Retinal pigment epithelial cell (primary cell): ENCODE results near the gene NTF4.

Experiments used
- DNase-seq: peaks from one replicate; pipeline ENCODE4 v3.0.0-alpha.2; 2010; ENCODE audit warnings: low read depth
- H3K4me3 ChIP-seq: 2 replicates; pipeline ENCODE4 v1.5.1; 2011; ENCODE audit warnings: mild to moderate bottlenecking, low read length, control low read depth, moderate library complexity
- TF ChIP-seq, protein P1 (sequence below): conservative IDR thresholded peaks from 2 replicates; pipeline ENCODE4 v1.5.1; 2011; ENCODE audit warnings: low read depth, low read length, control low read depth, inconsistent platforms

Gene NTF4

GRCh38 chr19:49098795-49099194 lies 34.2 kb upstream of the NTF4 start:
- TF ChIP-seq, protein P1, sequence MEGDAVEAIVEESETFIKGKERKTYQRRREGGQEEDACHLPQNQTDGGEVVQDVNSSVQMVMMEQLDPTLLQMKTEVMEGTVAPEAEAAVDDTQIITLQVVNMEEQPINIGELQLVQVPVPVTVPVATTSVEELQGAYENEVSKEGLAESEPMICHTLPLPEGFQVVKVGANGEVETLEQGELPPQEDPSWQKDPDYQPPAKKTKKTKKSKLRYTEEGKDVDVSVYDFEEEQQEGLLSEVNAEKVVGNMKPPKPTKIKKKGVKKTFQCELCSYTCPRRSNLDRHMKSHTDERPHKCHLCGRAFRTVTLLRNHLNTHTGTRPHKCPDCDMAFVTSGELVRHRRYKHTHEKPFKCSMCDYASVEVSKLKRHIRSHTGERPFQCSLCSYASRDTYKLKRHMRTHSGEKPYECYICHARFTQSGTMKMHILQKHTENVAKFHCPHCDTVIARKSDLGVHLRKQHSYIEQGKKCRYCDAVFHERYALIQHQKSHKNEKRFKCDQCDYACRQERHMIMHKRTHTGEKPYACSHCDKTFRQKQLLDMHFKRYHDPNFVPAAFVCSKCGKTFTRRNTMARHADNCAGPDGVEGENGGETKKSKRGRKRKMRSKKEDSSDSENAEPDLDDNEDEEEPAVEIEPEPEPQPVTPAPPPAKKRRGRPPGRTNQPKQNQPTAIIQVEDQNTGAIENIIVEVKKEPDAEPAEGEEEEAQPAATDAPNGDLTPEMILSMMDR, result no peak
- no peak for DNase-seq
- no peak overlapping the region for H3K4me3 ChIP-seq

DNA sequence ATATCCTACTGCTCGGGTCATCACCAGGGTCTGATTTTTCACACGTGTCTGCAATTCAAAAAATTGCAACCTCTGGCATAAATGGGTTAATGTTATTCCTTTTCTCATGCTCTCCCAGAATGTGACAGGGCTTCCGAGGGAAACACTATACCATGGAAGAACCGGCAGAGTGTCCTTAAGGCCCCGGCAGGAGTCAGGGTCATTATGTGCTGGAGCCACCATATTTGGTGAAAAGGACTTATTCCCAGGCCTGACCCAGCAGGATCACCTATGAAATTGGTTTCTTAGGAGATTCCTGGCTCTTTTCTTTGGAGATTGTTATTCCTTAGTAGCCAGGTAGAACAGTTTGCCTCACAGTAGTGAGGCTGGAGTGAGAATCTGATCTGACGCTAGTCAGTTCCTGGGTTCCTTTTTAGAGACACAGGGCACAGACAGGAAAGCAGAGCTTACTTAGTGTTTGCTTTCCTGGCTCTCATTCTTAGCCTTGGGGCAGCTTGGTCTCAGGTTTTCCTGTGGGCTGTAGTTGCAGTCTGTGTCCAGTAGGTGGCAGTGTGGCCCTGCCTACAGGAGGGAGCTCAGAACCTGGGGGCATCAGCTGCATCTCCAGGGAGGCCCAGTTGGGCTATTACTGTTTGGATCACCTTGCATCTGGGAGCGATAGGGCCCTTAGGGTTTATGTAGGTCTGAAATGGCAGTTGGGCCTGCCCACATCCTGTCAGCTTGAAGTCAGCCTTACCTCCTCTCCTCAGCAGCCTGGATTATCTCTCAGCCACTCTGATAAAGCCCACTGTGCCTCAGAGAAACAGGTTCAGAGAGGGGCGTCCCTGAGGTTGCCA lies 33.1 kb upstream of the NTF4 start:
- H3K4me3 ChIP-seq, result no peak overlapping the region
- TF ChIP-seq, protein P1, result peak; percentile 100
- DNase-seq, result no peak

DNA sequence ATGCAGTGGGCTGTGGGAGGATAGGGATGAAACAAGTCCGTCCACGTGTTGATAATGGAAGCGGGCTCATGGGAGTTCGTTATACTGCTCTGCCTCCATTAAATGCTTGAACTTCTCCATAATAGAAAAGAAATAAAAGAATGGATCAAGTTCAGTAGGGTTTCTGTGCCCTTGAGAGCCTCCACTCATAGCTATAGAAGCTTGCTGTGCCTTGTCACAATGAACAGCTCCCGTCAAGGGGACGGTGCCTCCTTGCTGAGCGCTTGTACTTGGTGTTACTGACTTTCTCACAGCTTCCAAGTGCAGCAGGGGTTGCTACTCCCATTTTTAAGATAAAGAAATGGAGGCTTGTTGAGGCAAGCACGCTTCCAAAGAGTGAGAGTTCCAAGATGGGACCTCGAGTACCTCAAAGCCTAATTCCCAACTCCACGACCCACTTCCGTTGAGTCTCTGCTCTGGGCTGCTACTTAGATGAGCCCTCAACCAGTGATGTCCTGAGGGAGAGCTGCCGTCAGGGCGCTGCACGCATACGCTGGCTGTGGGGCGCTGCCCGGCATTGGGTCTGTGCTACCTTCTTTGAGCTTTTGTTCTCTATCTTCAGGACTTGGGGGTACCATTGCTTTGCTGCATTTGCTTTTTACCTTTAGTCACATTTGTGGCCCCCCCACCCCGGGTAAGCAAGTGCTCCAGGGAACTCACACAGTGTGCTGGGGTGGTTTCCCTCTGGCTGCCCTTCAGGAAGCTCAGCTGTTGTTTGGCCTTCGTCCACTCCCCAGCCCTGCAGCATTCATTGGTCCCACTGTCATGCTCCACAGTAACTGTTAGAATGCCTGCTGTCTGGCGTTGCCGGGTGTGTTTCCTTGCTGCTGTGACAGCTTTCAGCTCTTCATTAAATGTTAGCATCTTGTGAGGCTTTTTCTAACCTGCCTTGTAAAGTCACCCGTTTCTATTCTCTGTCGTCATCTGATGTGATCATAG lies 30.2 kb upstream of the NTF4 start:
- DNase-seq, result no peak
- TF ChIP-seq, protein P1, result no peak
- H3K4me3 ChIP-seq, result no peak overlapping the region

DNA sequence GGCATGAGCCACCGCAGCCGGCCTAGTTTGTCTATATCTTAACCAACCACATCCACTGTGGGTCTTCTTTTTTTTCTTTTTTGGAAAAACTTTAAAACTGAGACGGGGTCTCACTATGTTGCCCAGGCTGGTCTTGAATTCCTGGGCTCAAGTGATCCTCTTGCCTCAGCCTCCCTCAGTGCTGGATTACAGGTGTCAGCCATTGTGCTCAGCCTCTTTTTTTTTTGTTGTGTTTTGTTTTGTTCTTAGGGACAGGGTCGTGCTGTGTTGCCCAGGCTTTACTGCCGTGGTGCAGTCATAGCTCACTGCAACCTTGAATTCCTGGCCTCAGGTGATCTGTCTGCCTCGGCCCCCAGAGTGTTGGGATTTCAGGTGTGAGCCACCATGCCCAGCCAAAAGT lies 28.1 kb upstream of the NTF4 start:
- DNase-seq, result no peak
- no peak overlapping the region for H3K4me3 ChIP-seq
- TF ChIP-seq, protein P1, result no peak

DNA sequence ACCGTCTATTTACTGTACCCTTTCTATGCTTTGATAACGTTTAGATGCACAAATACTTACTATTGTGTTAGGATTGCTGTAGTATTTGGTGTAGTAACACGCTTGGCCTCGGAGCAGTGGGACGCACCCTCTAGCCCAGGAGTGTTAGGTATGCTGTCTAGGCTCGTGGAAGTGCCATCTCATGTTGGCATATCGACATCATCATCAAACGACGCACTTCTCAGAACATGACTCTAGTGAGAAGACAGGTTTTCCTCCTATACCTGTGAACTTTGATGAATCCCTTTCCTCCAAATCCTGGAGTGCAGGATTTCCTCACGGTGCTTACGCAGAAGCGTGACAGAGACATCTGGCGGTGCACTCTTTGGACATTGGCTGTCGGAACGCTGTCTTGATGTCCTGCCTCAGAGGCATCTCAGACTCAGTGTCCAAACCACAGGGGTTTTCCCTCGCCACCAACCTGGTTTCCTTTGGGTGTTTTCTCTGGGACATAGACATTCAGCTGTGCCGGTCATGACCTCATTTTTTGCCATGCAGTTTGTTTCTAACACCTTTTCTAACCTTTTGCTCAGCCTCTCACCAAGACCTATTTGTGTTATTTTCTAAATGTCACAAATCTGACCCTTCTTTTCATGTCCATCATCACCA lies 26.9 kb upstream of the NTF4 start:
- TF ChIP-seq, protein P1, result no peak
- DNase-seq, result no peak

GRCh38 chr19:49086296-49086695 lies 21.7 kb upstream of the NTF4 start:
- no peak for DNase-seq
- H3K4me3 ChIP-seq, result peak overlapping the region; percentile 92
- TF ChIP-seq, protein P1, result no peak

More for the DNA sequence above, 26.9 kb upstream of the NTF4 start:
- no peak overlapping the region for H3K4me3 ChIP-seq
